SJSA1 (cell line): ENCODE measurements around the gene ERRFI1. TPM values are rescaled to one million over a fixed set of nuclear protein-coding genes. Genes with fewer than 3 reads are reported as not detected.
"Not testable (repeated sequence)": the region's sequence is repeated elsewhere in the genome, so short reads cannot be mapped to it uniquely, and the experiment has no call there.

Experiments used
- DNase-seq, 2 experiments: peaks; one replicate each; pipeline ENCODE4 v3.0.0-alpha.2; 2015 to 2020; ENCODE audit warnings: low spot score in 2 of 2, low read depth in 1 of 2
- H3K27ac ChIP-seq: fragments of 250-450 bp; sonication (Bioruptor Pico); 2 replicates; pipeline ENCODE4 v1.5.1; 2020; ENCODE audit warnings: mild to moderate bottlenecking, moderate library complexity
- H3K27me3 ChIP-seq: fragments of 250-450 bp; sonication (Bioruptor Pico); replicated peaks from 2 replicates; pipeline ENCODE4 v1.5.1; 2020; ENCODE audit warnings: mild to moderate bottlenecking, moderate library complexity
- H3K36me3 ChIP-seq: fragments of 250-450 bp; sonication (Bioruptor Pico); 2 replicates; pipeline ENCODE4 v1.5.1; 2020; ENCODE audit warnings: mild to moderate bottlenecking
- H3K4me1 ChIP-seq: fragments of 250-450 bp; sonication (Bioruptor Pico); replicated peaks from 2 replicates; pipeline ENCODE4 v1.6.1; 2021; ENCODE audit warnings: mild to moderate bottlenecking
- H3K4me3 ChIP-seq: fragments of 250-450 bp; sonication (Bioruptor Pico); 2 replicates; pipeline ENCODE4 v1.5.1; 2020; ENCODE audit warnings: mild to moderate bottlenecking
- H3K9me3 ChIP-seq: fragments of 250-450 bp; sonication (Bioruptor Pico); replicated peaks from 2 replicates; pipeline ENCODE4 v1.5.1; 2020; ENCODE audit warnings: mild to moderate bottlenecking
- total RNA-seq: library from RNA; depleted of rRNA; stranded (reverse); fragments of >200 nt; shearing (Covaris generic); gene quantifications from 2 replicates; pipeline ENCODE4 v1.2.3, GENCODE V29; 2014; rRNA removed

Gene ERRFI1
- total RNA-seq = 18.4 and 21.7 TPM in 2 replicates

- H3K36me3 ChIP-seq = peaks cover 8% of the 10 kb centered on the region
- no peaks in the 10 kb centered on the region for H3K27me3 ChIP-seq
- peak within 1 kb of the TSS; percentile 95 for H3K4me3 ChIP-seq
- peak; percentile 95 to 97 for DNase-seq
- H3K9me3 ChIP-seq = 0 out of 2 replicates have a peak, but pooled peaks cover 2% of the 10 kb centered on the region
- peak within 1 kb of the TSS; percentile 67 for H3K27ac ChIP-seq
- H3K4me1 ChIP-seq = peaks cover 43% of the 10 kb centered on the region
Measured at GRCh38 chr1:8026153-8026975, at the start of gene ERRFI1. Gene ERRFI1 (minus strand): TSS chr1:8026309. CDS start chr1:8015619, 10,690 bp downstream.

GRCh38 chr1:8075511-8076051, 49.5 kb upstream of the ERRFI1 start:
- Histone ChIP-seq H3K4me1 (peaks cover 47% of the 10 kb centered on the region), H3K36me3 (no peaks in the 10 kb centered on the region), H3K9me3 (no peaks in the 10 kb centered on the region), H3K27me3 (no peaks in the 10 kb centered on the region), H3K27ac (no peak overlapping the region), H3K4me3 (no peak overlapping the region)
- peak in 1 of 2 experiments; percentile 20 for DNase-seq

GRCh38 chr1:8073112-8073855, 47.2 kb upstream of the ERRFI1 start:
- no peak for DNase-seq
- H3K9me3 ChIP-seq = no peaks in the 10 kb centered on the region
- no peak overlapping the region for H3K27ac ChIP-seq
- no peaks in the 10 kb centered on the region for H3K27me3 ChIP-seq
- peaks cover 36% of the 10 kb centered on the region for H3K4me1 ChIP-seq
- H3K36me3 ChIP-seq = no peaks in the 10 kb centered on the region
- no peak overlapping the region for H3K4me3 ChIP-seq

- Histone ChIP-seq H3K4me1 (peaks cover 8% of the 10 kb centered on the region), H3K27ac (no peak overlapping the region), H3K9me3 (no peaks in the 10 kb centered on the region), H3K36me3 (no peaks in the 10 kb centered on the region), H3K27me3 (no peaks in the 10 kb centered on the region), H3K4me3 (no peak overlapping the region)
- DNase-seq = no peak
Measured at GRCh38 chr1:8070381-8070811, 44.3 kb upstream of the ERRFI1 start.

GRCh38 chr1:8069614-8070320, 43.7 kb upstream of the ERRFI1 start:
- DNase-seq, H3K27ac ChIP-seq, H3K4me3 ChIP-seq, H3K4me1 ChIP-seq, H3K36me3 ChIP-seq, H3K9me3 ChIP-seq, H3K27me3 ChIP-seq: not testable (repeated sequence)

- no peak overlapping the region for H3K27ac ChIP-seq
- H3K9me3 ChIP-seq = no peaks in the 10 kb centered on the region
- H3K4me3 ChIP-seq = no peak overlapping the region
- H3K27me3 ChIP-seq = no peaks in the 10 kb centered on the region
- no peaks in the 10 kb centered on the region for H3K36me3 ChIP-seq
- no peak for DNase-seq
- H3K4me1 ChIP-seq = peaks cover 15% of the 10 kb centered on the region
Measured at GRCh38 chr1:8065369-8065768, 39.3 kb upstream of the ERRFI1 start.

- Histone ChIP-seq H3K27me3 (no peaks in the 10 kb centered on the region), H3K27ac (no peak overlapping the region), H3K4me1 (peaks cover 29% of the 10 kb centered on the region), H3K36me3 (no peaks in the 10 kb centered on the region), H3K4me3 (no peak overlapping the region), H3K9me3 (no peaks in the 10 kb centered on the region)
- no peak for DNase-seq
Measured at GRCh38 chr1:8063298-8064036, 37.4 kb upstream of the ERRFI1 start.

GRCh38 chr1:8062861-8063260, 36.8 kb upstream of the ERRFI1 start:
- no peak overlapping the region for H3K27ac ChIP-seq
- no peaks in the 10 kb centered on the region for H3K9me3 ChIP-seq
- no peak for DNase-seq

GRCh38 chr1:8061673-8062386, 35.7 kb upstream of the ERRFI1 start:
- no peaks in the 10 kb centered on the region for H3K9me3 ChIP-seq

More at GRCh38 chr1:8062861-8063260, 36.8 kb upstream of the ERRFI1 start:
- no peaks in the 10 kb centered on the region for H3K36me3 ChIP-seq
- H3K27me3 ChIP-seq = no peaks in the 10 kb centered on the region
- H3K4me3 ChIP-seq = no peak overlapping the region
- H3K4me1 ChIP-seq = peaks cover 30% of the 10 kb centered on the region

GRCh38 chr1:8061210-8061609, 35.1 kb upstream of the ERRFI1 start:
- H3K27ac ChIP-seq = peak overlapping the region; percentile 69
- peaks cover 30% of the 10 kb centered on the region for H3K4me1 ChIP-seq
- H3K4me3 ChIP-seq = no peak overlapping the region
- H3K9me3 ChIP-seq = no peaks in the 10 kb centered on the region
- peak; percentile 74 to 87 for DNase-seq
- H3K27me3 ChIP-seq = no peaks in the 10 kb centered on the region
- H3K36me3 ChIP-seq = no peaks in the 10 kb centered on the region

More at GRCh38 chr1:8061673-8062386, 35.7 kb upstream of the ERRFI1 start:
- Histone ChIP-seq H3K27ac (peak overlapping the region; percentile 69), H3K27me3 (no peaks in the 10 kb centered on the region), H3K4me3 (no peak overlapping the region), H3K36me3 (no peaks in the 10 kb centered on the region), H3K4me1 (peaks cover 30% of the 10 kb centered on the region)
- peak in 1 of 2 experiments; percentile 62 for DNase-seq

- Histone ChIP-seq H3K27ac (peak overlapping the region; percentile 50), H3K4me1 (peaks cover 30% of the 10 kb centered on the region), H3K4me3 (no peak overlapping the region), H3K36me3 (no peaks in the 10 kb centered on the region), H3K9me3 (no peaks in the 10 kb centered on the region), H3K27me3 (no peaks in the 10 kb centered on the region)
- DNase-seq = peak; percentile 53 to 58
Measured at GRCh38 chr1:8059161-8059622, 33.1 kb upstream of the ERRFI1 start.

- H3K4me1 ChIP-seq = peaks cover 30% of the 10 kb centered on the region
- H3K36me3 ChIP-seq, DNase-seq, H3K27me3 ChIP-seq, H3K27ac ChIP-seq, H3K4me3 ChIP-seq, H3K9me3 ChIP-seq: not testable (repeated sequence)
Measured at GRCh38 chr1:8057779-8058178, 31.7 kb upstream of the ERRFI1 start.
